Measurements from ENCODE around the gene SRGAP1.

Gene SRGAP1

GRCh38 chr12:64051057-64051456 lies 206.6 kb downstream of the SRGAP1 start:
- H3K4me3 ChIP-seq (replicated peaks; ENCODE audit: insufficient read depth, low read length): no peak overlapping the region
- no peak for DNase-seq (ENCODE audit: low read depth in 1 of 2, low spot score in 1 of 2)

GRCh38 chr12:64053117-64053516 lies 208.6 kb downstream of the SRGAP1 start:
- Histone ChIP-seq H3K27me3 (ENCODE audit: insufficient read depth, poor library complexity, severe bottlenecking) (no peaks in the 10 kb centered on the region), H3K4me3 (replicated peaks; ENCODE audit: insufficient read depth, low read length) (no peak overlapping the region), H3K27ac (replicated peaks) (no peak overlapping the region)
- no peak for TF ChIP-seq POLR2AphosphoS5 (IDR thresholded peaks at IDR 0.05; ENCODE audit: low read depth)
- TF ChIP-seq CTCF (IDR thresholded peaks at IDR 0.05; ENCODE audit: insufficient read depth, low read length): no peak
- no peak for TF ChIP-seq SPI1 (IDR thresholded peaks at IDR 0.05; ENCODE audit: borderline replicate concordance, low read depth)
- no peak for TF ChIP-seq GABPA (IDR thresholded peaks at IDR 0.05; ENCODE audit: low read depth)
- no peak for TF ChIP-seq REST (IDR thresholded peaks at IDR 0.05; ENCODE audit: insufficient replicate concordance, low read depth)
- no peak for DNase-seq (ENCODE audit: low read depth in 1 of 2, low spot score in 1 of 2)

More at GRCh38 chr12:64051057-64051456, 206.6 kb downstream of the SRGAP1 start:
- TF ChIP-seq CTCF (IDR thresholded peaks at IDR 0.05; ENCODE audit: insufficient read depth, low read length): no peak
- no peak for TF ChIP-seq GABPA (IDR thresholded peaks at IDR 0.05; ENCODE audit: low read depth)
- TF ChIP-seq REST (IDR thresholded peaks at IDR 0.05; ENCODE audit: insufficient replicate concordance, low read depth): no peak
- TF ChIP-seq POLR2AphosphoS5 (IDR thresholded peaks at IDR 0.05; ENCODE audit: low read depth): no peak
- no peak for TF ChIP-seq SPI1 (IDR thresholded peaks at IDR 0.05; ENCODE audit: borderline replicate concordance, low read depth)
- Histone ChIP-seq H3K27ac (replicated peaks) (no peak overlapping the region), H3K27me3 (ENCODE audit: insufficient read depth, poor library complexity, severe bottlenecking) (no peaks in the 10 kb centered on the region)

DNA sequence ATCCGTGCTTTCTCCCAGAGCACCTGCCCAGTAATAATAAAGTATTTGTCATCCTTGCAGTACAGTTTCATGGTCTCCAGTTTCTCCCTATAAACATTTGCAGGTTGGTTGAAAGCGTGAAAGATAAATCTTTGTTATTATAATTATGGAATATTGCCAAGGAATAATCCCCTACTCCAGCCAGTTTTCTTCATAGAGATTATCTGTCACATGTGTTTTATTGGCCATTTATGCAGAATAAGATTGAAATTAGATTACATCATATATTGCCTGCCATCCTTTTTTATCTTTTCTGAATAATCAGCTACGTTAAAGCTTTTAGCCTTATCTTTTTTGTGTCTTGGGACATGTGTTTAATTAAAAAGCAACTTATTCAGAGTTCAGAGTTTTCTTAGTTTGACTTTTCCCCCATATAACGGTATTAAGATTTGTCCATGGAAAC lies 209.6 kb downstream of the SRGAP1 start:
- H3K27me3 ChIP-seq (ENCODE audit: insufficient read depth, poor library complexity, severe bottlenecking): no peaks in the 10 kb centered on the region
- DNase-seq (ENCODE audit: low read depth in 1 of 2, low spot score in 1 of 2): no peak
- no peak overlapping the region for H3K4me3 ChIP-seq (replicated peaks; ENCODE audit: insufficient read depth, low read length)
- TF ChIP-seq REST (IDR thresholded peaks at IDR 0.05; ENCODE audit: insufficient replicate concordance, low read depth): no peak
- no peak for TF ChIP-seq CTCF (IDR thresholded peaks at IDR 0.05; ENCODE audit: insufficient read depth, low read length)
- TF ChIP-seq POLR2AphosphoS5 (IDR thresholded peaks at IDR 0.05; ENCODE audit: low read depth): no peak
- no peak for TF ChIP-seq SPI1 (IDR thresholded peaks at IDR 0.05; ENCODE audit: borderline replicate concordance, low read depth)
- TF ChIP-seq GABPA (IDR thresholded peaks at IDR 0.05; ENCODE audit: low read depth): no peak
- H3K27ac ChIP-seq (replicated peaks): no peak overlapping the region

Data from HL-60 (cell line).